HEK293T (cell line): ENCODE measurements around the gene SLC41A3.
"Not testable (repeated sequence)": the region's sequence is repeated elsewhere in the genome, so short reads cannot be mapped to it uniquely, and the experiment has no call there.

Experiments used
- CTCF ChIA-PET: fragments of 350-600 bp; formaldehyde crosslinking; extraction: SDS; loops from one replicate; lab custom pipeline; 2021; ENCODE audit warnings: antibody characterized with exemption, inconsistent platforms; lab: Yijun Ruan, JAX
- POLR2A ChIA-PET: fragments of 350-600 bp; formaldehyde crosslinking; extraction: SDS; loops from one replicate; lab custom pipeline; 2020; ENCODE audit warnings: antibody characterized with exemption, inconsistent platforms; lab: Yijun Ruan, JAX
- DNase-seq: peaks from one replicate; pipeline ENCODE4 v3.0.0; 2012; ENCODE audit warnings: mixed read lengths; ENCODE audit errors: extremely low spot score
- ARNT ChIP-seq: fragments of 450-650 bp; IDR thresholded peaks from 2 replicates; pipeline ENCODE4 v1.6.1; 2017; ENCODE audit warnings: mild to moderate bottlenecking
- BHLHE40 ChIP-seq: fragments of 450-650 bp; IDR thresholded peaks from 2 replicates; pipeline ENCODE4 v1.6.1; 2016; ENCODE audit warnings: mild to moderate bottlenecking, moderate library complexity, borderline replicate concordance
- CTBP1 ChIP-seq: fragments of 450-650 bp; IDR thresholded peaks from 2 replicates; pipeline ENCODE4 v1.6.1; 2016; ENCODE audit warnings: borderline replicate concordance
- ELF4 ChIP-seq: fragments of 450-650 bp; IDR thresholded peaks from 2 replicates; pipeline ENCODE4 v1.6.1; 2017; ENCODE audit warnings: antibody characterized with exemption
- FOXA1 ChIP-seq: fragments of 450-650 bp; IDR thresholded peaks from 2 replicates; pipeline ENCODE4 v1.6.1; 2016; ENCODE audit warnings: mild to moderate bottlenecking
- FOXK2 ChIP-seq: fragments of 450-650 bp; IDR thresholded peaks from 2 replicates; pipeline ENCODE4 v1.6.1; 2016; ENCODE audit warnings: mild to moderate bottlenecking
- FOXM1 ChIP-seq: fragments of 450-650 bp; IDR thresholded peaks from 2 replicates; pipeline ENCODE4 v1.6.1; 2017; ENCODE audit warnings: mild to moderate bottlenecking, borderline replicate concordance
- HDGF ChIP-seq: fragments of 450-650 bp; IDR thresholded peaks from 2 replicates; pipeline ENCODE4 v1.6.1; 2017; ENCODE audit warnings: antibody characterized with exemption, borderline replicate concordance
- L3MBTL2 ChIP-seq: fragments of 450-650 bp; conservative IDR thresholded peaks from 2 replicates; pipeline ENCODE4 v1.6.1; 2016; ENCODE audit warnings: mild to moderate bottlenecking
- LEF1 ChIP-seq: fragments of 450-650 bp; IDR thresholded peaks from 2 replicates; pipeline ENCODE4 v1.6.1; 2017; ENCODE audit warnings: mild to moderate bottlenecking, borderline replicate concordance
- NFRKB ChIP-seq: fragments of 450-650 bp; IDR thresholded peaks from 2 replicates; pipeline ENCODE4 v1.6.1; 2016; ENCODE audit warnings: mild to moderate bottlenecking, moderate library complexity
- SP1 ChIP-seq: fragments of 450-650 bp; IDR thresholded peaks from 2 replicates; pipeline ENCODE4 v1.6.1; 2017
- SUZ12 ChIP-seq: fragments of 450-650 bp; IDR thresholded peaks from 2 replicates; pipeline ENCODE4 v1.6.1; 2016; ENCODE audit warnings: mild to moderate bottlenecking
- TARDBP ChIP-seq: fragments of 450-650 bp; IDR thresholded peaks from 2 replicates; pipeline ENCODE4 v1.6.1; 2016
- ZNF384 ChIP-seq: fragments of 450-650 bp; IDR thresholded peaks from 2 replicates; pipeline ENCODE4 v1.6.1; 2016
- TF ChIP-seq, protein P1 (sequence below): fragments of 450-650 bp; IDR thresholded peaks from 2 replicates; pipeline ENCODE4 v1.6.1; 2016

SLC41A3 gene

DNA sequence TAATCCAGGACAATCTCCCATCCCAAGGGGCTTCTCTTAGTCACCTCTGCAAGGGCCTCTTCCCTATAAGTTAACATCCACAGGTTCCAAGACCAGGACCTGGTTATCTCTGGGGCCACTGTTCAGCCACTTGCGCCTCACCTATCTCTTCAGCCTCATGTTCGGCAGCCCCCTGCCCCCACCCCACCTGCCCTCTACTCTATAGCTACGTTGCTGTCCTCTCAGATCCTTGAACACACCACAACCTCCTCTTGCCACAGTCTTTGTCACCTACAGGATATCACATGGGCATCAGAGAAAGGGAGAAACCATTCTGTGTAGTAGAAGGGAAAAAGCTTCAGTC is 33.9 kb downstream of the SLC41A3 start:
- CTCF ChIA-PET = no interaction called here
- no peak for DNase-seq
- TF ChIP-seq TARDBP = no peak
- no peak for TF ChIP-seq FOXK2
- TF ChIP-seq FOXM1 = no peak
- POLR2A ChIA-PET = no interaction called here

DNA sequence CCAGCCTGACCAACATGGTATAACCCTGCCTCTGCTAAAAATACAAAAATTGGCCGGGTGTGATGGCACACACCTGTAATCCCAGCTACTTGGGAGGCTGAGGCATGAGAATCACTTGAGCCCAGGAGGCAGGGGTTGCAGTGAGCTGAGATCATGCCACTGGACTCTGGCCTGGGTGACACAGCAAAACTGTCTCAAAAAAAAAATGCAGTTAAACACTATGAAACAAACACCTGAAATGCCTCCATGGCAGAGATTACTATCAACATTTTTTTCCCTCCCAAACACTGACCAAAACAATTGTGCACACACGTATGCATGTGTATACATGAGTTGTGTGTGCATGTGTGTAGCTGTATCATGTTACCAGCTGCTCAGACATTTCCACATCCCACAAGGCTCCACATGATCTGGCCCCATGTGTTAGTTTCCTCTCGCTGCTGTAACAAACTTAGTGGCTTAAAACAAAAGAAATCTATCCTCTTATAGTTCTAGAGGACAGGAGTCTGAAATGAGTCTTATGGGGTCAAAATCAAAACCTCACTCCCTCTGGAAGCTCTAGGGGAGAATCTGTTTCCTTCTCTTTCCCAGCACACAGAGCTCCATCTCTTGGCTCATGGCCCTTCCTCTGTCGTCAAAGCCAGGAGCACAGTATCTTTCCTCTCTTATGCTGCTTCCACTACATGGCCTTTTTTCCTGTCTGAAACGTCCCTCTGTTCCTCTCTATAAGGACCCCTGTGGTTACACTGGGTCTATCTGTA is 34.5 kb downstream of the SLC41A3 start:
- ChIA-PET CTCF (no interaction called here), POLR2A (no interaction called here)
- DNase-seq = peak; percentile 2
- no peak for TF ChIP-seq TARDBP
- no peak for TF ChIP-seq FOXK2
- no peak for TF ChIP-seq SUZ12
- no peak for TF ChIP-seq SP1
- TF ChIP-seq ARNT = no peak
- TF ChIP-seq ELF4 = no peak
- TF ChIP-seq ZNF384 = no peak
- no peak for TF ChIP-seq FOXM1
- TF ChIP-seq, protein P1, sequence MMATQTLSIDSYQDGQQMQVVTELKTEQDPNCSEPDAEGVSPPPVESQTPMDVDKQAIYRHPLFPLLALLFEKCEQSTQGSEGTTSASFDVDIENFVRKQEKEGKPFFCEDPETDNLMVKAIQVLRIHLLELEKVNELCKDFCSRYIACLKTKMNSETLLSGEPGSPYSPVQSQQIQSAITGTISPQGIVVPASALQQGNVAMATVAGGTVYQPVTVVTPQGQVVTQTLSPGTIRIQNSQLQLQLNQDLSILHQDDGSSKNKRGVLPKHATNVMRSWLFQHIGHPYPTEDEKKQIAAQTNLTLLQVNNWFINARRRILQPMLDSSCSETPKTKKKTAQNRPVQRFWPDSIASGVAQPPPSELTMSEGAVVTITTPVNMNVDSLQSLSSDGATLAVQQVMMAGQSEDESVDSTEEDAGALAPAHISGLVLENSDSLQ = no peak
- TF ChIP-seq FOXA1 = no peak
- no peak for TF ChIP-seq CTBP1
- no peak for TF ChIP-seq NFRKB
- no peak for TF ChIP-seq L3MBTL2
- TF ChIP-seq LEF1 = no peak
- TF ChIP-seq HDGF = no peak
- TF ChIP-seq BHLHE40 = no peak

DNA sequence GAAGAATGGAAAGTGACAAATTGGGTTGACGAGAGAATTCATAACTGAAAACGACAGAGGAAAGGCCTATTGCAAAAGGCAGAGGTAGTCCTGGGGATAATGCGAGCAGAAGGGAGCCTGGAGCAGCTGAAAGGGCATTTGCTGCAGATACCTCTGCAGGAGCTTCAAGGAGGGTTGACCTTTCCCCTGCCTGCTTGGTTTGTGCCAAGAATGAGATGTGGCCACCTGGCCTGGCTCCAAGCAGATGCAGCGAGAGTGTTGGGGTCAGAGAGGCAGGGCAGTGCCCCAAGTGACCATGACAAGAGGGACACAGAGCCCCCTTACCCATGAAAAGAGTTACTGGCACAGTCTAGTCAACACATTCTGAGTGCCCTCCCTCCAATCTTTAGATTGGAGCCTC is 43.5 kb downstream of the SLC41A3 start:
- no peak for DNase-seq
- no peak for TF ChIP-seq LEF1
- no peak for TF ChIP-seq SP1
- TF ChIP-seq FOXM1 = no peak
- no peak for TF ChIP-seq NFRKB
- no peak for TF ChIP-seq ARNT
- no peak for TF ChIP-seq FOXA1
- TF ChIP-seq HDGF = no peak
- TF ChIP-seq TARDBP = no peak
- TF ChIP-seq CTBP1 = no peak
- no peak for TF ChIP-seq ZNF384
- no peak for TF ChIP-seq SUZ12
- TF ChIP-seq ELF4 = no peak
- no peak for TF ChIP-seq FOXK2
- TF ChIP-seq, protein P1 = no peak
- TF ChIP-seq BHLHE40 = no peak
- no peak for TF ChIP-seq L3MBTL2
- POLR2A ChIA-PET = no interaction called here
- CTCF ChIA-PET = no interaction called here

DNA sequence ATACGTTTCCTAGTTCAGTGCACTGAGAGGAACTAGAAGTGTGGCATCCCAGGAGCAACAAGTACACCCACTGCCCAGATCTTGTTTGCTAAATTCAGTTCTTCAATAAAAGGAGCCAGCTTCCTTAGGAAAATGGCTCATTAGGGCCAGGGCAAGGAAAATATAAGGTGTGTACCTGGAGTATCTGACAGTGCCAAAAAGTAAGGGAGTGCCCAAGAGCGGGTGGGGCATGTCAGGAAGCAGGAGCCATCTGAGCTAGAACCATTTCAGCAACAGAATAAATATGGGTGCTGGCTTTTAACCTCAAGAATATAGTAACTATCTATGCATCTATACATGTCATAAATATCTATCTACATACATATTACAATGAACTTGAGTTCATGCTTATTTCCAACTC is 44.1 kb downstream of the SLC41A3 start:
- ChIA-PET POLR2A (no interaction called here), CTCF (no interaction called here)
- no peak for TF ChIP-seq LEF1
- TF ChIP-seq, protein P1 = no peak
- no peak for TF ChIP-seq HDGF
- no peak for TF ChIP-seq SP1
- no peak for TF ChIP-seq FOXA1
- TF ChIP-seq L3MBTL2 = no peak
- no peak for TF ChIP-seq FOXM1
- TF ChIP-seq ZNF384 = no peak
- no peak for TF ChIP-seq FOXK2
- TF ChIP-seq TARDBP = no peak
- TF ChIP-seq ARNT = no peak
- no peak for TF ChIP-seq BHLHE40
- TF ChIP-seq NFRKB = no peak
- TF ChIP-seq CTBP1 = no peak
- TF ChIP-seq SUZ12 = no peak
- no peak for TF ChIP-seq ELF4
- no peak for DNase-seq

DNA sequence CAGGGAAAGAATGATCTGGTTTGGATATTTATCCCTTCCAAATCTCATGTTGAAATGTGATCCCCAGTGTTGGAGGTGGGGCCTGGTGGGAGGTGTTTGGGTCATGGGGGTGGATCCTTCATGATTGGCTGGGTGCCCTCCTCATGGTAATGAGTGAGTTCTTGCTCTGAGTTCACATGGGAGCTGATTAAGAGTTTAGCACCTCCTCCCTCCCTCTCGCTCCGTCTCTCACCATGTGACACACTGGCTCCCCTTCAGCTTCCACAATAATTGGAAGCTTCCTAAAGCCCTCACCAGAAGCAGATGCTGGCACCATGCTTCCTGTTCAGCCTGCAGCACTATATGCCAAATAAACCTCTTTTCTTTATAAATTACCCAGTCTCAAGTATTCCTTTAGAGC is 45.1 kb downstream of the SLC41A3 start:
- DNase-seq, POLR2A ChIA-PET, CTCF ChIA-PET: not testable (repeated sequence)

DNA sequence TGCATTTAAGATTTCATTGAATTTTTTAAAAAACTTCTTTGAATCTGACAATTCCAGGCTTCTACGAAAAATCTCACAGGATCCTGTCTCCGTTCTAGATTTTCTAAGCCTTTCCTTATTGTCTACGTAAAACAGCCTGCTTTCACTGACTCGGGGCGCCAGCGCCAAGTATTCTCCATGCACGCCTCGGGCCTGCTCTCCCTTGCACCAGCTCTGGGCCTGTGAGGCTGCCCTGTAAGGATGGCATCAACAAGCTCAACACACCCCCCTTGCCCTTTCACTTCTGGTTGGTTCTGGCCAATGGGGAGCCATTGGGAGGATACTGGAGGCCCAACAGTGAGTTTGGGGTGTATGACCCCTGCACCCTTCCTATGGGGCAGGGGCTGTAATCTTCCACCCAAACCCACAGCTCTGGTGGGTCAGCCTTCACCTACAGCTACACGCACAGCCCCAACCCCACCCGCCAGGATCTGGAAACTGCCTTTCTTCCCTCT is 47.8 kb downstream of the SLC41A3 start:
- ChIA-PET CTCF (no interaction called here), POLR2A (no interaction called here)
- TF ChIP-seq SUZ12 (no peak), LEF1 (no peak), NFRKB (no peak), ZNF384 (no peak), FOXA1 (no peak), SP1 (no peak), BHLHE40 (no peak), FOXK2 (no peak), CTBP1 (no peak), TARDBP (no peak), FOXM1 (no peak), ELF4 (no peak), ARNT (no peak), L3MBTL2 (no peak), HDGF (no peak)
- TF ChIP-seq, protein P1 = no peak

More for the DNA sequence above, 47.8 kb downstream of the SLC41A3 start:
- no peak for DNase-seq
